OCI-LY1 (cell line): ENCODE data around the gene SPATS2L.

Experiments
- H2AFZ ChIP-seq: fragments of 200-600 bp; sonication (generic), shearing (Covaris generic); 2 replicates; pipeline ENCODE4 v1.6.0; 2014; ENCODE audit warnings: antibody characterized with exemption, mild to moderate bottlenecking, low read length
- H3F3A ChIP-seq: fragments of 200-600 bp; sonication (generic), shearing (Covaris generic); 2 replicates; pipeline ENCODE4 v1.6.0; 2014; ENCODE audit warnings: mild to moderate bottlenecking, antibody characterized with exemption, low read length, moderate library complexity; ENCODE audit not compliant: insufficient read depth
- H3K27ac ChIP-seq: fragments of 200-600 bp; sonication (generic); 2 replicates; pipeline ENCODE4 v1.5.1; 2014; ENCODE audit warnings: low read length, mixed run types, mild to moderate bottlenecking, low read depth; ENCODE audit not compliant: poor library complexity, severe bottlenecking
- H3K27me3 ChIP-seq: fragments of 200-600 bp; sonication (generic); 2 replicates; pipeline ENCODE4 v1.6.0; 2014; ENCODE audit warnings: antibody characterized with exemption, mild to moderate bottlenecking, low read length, moderate library complexity; ENCODE audit not compliant: insufficient read depth
- H3K36me3 ChIP-seq: fragments of 200-600 bp; sonication (generic); 2 replicates; pipeline ENCODE4 v1.6.1; 2014; ENCODE audit warnings: mild to moderate bottlenecking, antibody characterized with exemption, low read length, moderate library complexity, mixed read lengths; ENCODE audit not compliant: insufficient read depth
- H3K4me1 ChIP-seq: fragments of 200-600 bp; sonication (generic); 2 replicates; pipeline ENCODE4 v1.5.1; 2014; ENCODE audit warnings: mild to moderate bottlenecking, low read length, moderate library complexity; ENCODE audit not compliant: insufficient read depth, severe bottlenecking
- H3K4me2 ChIP-seq: fragments of 200-600 bp; sonication (generic), shearing (Covaris generic); 2 replicates; pipeline ENCODE4 v1.6.1; 2014; ENCODE audit warnings: low read length
- H3K4me3 ChIP-seq: fragments of 200-600 bp; sonication (generic); 2 replicates; pipeline ENCODE4 v1.5.1; 2014; ENCODE audit warnings: low read length, low read depth, mild to moderate bottlenecking, mixed read lengths; ENCODE audit not compliant: poor library complexity, severe bottlenecking
- H3K79me2 ChIP-seq: fragments of 200-600 bp; shearing (Covaris generic); 2 replicates; pipeline ENCODE4 v1.6.1; 2016; ENCODE audit warnings: mixed run types, low read length, mixed read lengths; ENCODE audit not compliant: insufficient read depth
- H3K9ac ChIP-seq: fragments of 200-600 bp; sonication (generic), shearing (Covaris generic); 2 replicates; pipeline ENCODE4 v1.6.1; 2014; ENCODE audit warnings: mild to moderate bottlenecking, low read length, mixed read lengths
- H3K9me2 ChIP-seq: fragments of 200-600 bp; sonication (generic), shearing (Covaris generic); 2 replicates; pipeline ENCODE4 v1.6.1; 2014; ENCODE audit warnings: low read depth, mild to moderate bottlenecking, low read length, mixed read lengths
- H3K9me3 ChIP-seq: fragments of 200-600 bp; shearing (Covaris generic); 2 replicates; pipeline ENCODE4 v1.6.1; 2014; ENCODE audit warnings: low read length, mixed read lengths
- H4K20me1 ChIP-seq: fragments of 200-600 bp; sonication (generic), shearing (Covaris generic); 2 replicates; pipeline ENCODE4 v1.6.0; 2016; ENCODE audit warnings: mild to moderate bottlenecking, low read length; ENCODE audit not compliant: insufficient read depth
- EZH2 ChIP-seq: fragments of 200-600 bp; sonication (generic), shearing (Covaris generic); IDR thresholded peaks from 2 replicates; pipeline ENCODE4 v1.8.0; 2017; ENCODE audit warnings: borderline replicate concordance, mixed run types, mild to moderate bottlenecking, antibody characterized with exemption, low read length, moderate library complexity, mixed read lengths
- TF ChIP-seq, protein P1 (sequence below): fragments of 200-600 bp; sonication (generic), shearing (Covaris generic); IDR thresholded peaks from 2 replicates; pipeline ENCODE4 v1.5.1; 2017; ENCODE audit warnings: mild to moderate bottlenecking, antibody characterized with exemption, low read length, moderate library complexity, mixed read lengths

Gene SPATS2L

GRCh38 chr2:200498402-200499162 lies 192.1 kb downstream of the SPATS2L start:
- Histone ChIP-seq H3K4me1 (no peaks in the 10 kb centered on the region), H3K79me2 (no peaks in the 10 kb centered on the region), H3K9ac (no peak overlapping the region), H2AFZ (no peak overlapping the region), H3K27me3 (no peaks in the 10 kb centered on the region), H3K9me3 (no peaks in the 10 kb centered on the region), H3K9me2 (no peaks in the 10 kb centered on the region), H3K27ac (no peak overlapping the region), H3K36me3 (peaks cover 42% of the 10 kb centered on the region), H4K20me1 (no peaks in the 10 kb centered on the region), H3F3A (no peaks in the 10 kb centered on the region; the same call in 1 of the 2 replicates), H3K4me2 (no peak overlapping the region), H3K4me3 (no peak overlapping the region)
- no peak for TF ChIP-seq EZH2
- TF ChIP-seq, protein P1, sequence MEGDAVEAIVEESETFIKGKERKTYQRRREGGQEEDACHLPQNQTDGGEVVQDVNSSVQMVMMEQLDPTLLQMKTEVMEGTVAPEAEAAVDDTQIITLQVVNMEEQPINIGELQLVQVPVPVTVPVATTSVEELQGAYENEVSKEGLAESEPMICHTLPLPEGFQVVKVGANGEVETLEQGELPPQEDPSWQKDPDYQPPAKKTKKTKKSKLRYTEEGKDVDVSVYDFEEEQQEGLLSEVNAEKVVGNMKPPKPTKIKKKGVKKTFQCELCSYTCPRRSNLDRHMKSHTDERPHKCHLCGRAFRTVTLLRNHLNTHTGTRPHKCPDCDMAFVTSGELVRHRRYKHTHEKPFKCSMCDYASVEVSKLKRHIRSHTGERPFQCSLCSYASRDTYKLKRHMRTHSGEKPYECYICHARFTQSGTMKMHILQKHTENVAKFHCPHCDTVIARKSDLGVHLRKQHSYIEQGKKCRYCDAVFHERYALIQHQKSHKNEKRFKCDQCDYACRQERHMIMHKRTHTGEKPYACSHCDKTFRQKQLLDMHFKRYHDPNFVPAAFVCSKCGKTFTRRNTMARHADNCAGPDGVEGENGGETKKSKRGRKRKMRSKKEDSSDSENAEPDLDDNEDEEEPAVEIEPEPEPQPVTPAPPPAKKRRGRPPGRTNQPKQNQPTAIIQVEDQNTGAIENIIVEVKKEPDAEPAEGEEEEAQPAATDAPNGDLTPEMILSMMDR = no peak

GRCh38 chr2:200502196-200502595 lies 195.7 kb downstream of the SPATS2L start:
- Histone ChIP-seq H3K9ac (no peak overlapping the region), H4K20me1 (no peaks in the 10 kb centered on the region), H3K9me2 (no peaks in the 10 kb centered on the region)

GRCh38 chr2:200506679-200507078 lies 200.2 kb downstream of the SPATS2L start:
- Histone ChIP-seq H4K20me1 (no peaks in the 10 kb centered on the region), H3K4me3 (no peak overlapping the region), H3K9me3 (no peaks in the 10 kb centered on the region), H3K79me2 (no peaks in the 10 kb centered on the region), H3K27me3 (no peaks in the 10 kb centered on the region), H3K9me2 (no peaks in the 10 kb centered on the region), H2AFZ (no peak overlapping the region), H3K36me3 (peaks cover 17% of the 10 kb centered on the region; the same call in 1 of the 2 replicates), H3F3A (no peaks in the 10 kb centered on the region), H3K27ac (no peak overlapping the region), H3K4me1 (peaks cover 18% of the 10 kb centered on the region), H3K4me2 (no peak overlapping the region), H3K9ac (no peak overlapping the region)
- TF ChIP-seq, protein P1 = no peak
- no peak for TF ChIP-seq EZH2

More at GRCh38 chr2:200502196-200502595, 195.7 kb downstream of the SPATS2L start:
- no peaks in the 10 kb centered on the region for H3K4me1 ChIP-seq
- H2AFZ ChIP-seq = no peak overlapping the region
- H3K27ac ChIP-seq = no peak overlapping the region
- H3F3A ChIP-seq = no peaks in the 10 kb centered on the region; the same call in 1 of the 2 replicates
- H3K9me3 ChIP-seq = no peaks in the 10 kb centered on the region
- TF ChIP-seq EZH2 = no peak
- TF ChIP-seq, protein P1 = no peak
- H3K27me3 ChIP-seq = no peaks in the 10 kb centered on the region
- no peak overlapping the region for H3K4me3 ChIP-seq
- no peaks in the 10 kb centered on the region for H3K79me2 ChIP-seq
- peaks cover 27% of the 10 kb centered on the region for H3K36me3 ChIP-seq
- H3K4me2 ChIP-seq = no peak overlapping the region
